ENCODE data around the gene CPNE5.

The CPNE5 gene

GRCh38 chr6:36757943-36758508 lies 81.2 kb downstream of the CPNE5 start:
- no peak for DNase-seq

- DNase-seq: peak; percentile 27
Measured at GRCh38 chr6:36757206-36757605, 82.0 kb downstream of the CPNE5 start.

DNA sequence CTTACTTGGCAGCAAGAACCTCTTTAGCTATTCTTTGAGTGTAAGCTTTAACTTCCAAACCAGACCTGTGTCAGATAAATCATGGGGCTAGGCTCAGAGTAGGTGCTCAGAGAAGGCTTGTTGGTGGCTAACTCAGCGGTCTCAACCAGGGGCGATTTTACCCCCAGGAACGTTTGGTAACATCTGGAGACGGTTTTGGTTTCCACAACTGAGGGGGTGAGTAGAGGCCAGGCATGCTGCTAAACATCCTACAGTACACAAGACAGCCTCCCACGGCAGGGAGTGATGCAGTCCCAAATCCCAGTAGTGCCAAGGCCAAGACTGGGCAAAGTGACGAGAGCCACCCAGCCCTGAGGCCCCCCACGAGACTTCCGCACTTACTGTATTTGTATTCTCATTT lies 82.5 kb downstream of the CPNE5 start:
- no peak for DNase-seq

- peak; percentile 62 for DNase-seq
Measured at GRCh38 chr6:36755435-36756348, 83.6 kb downstream of the CPNE5 start.

- no peak for DNase-seq
Measured at GRCh38 chr6:36754582-36755434, 84.4 kb downstream of the CPNE5 start.

- no peak for DNase-seq
Measured at GRCh38 chr6:36753671-36754405, 85.4 kb downstream of the CPNE5 start.

DNA sequence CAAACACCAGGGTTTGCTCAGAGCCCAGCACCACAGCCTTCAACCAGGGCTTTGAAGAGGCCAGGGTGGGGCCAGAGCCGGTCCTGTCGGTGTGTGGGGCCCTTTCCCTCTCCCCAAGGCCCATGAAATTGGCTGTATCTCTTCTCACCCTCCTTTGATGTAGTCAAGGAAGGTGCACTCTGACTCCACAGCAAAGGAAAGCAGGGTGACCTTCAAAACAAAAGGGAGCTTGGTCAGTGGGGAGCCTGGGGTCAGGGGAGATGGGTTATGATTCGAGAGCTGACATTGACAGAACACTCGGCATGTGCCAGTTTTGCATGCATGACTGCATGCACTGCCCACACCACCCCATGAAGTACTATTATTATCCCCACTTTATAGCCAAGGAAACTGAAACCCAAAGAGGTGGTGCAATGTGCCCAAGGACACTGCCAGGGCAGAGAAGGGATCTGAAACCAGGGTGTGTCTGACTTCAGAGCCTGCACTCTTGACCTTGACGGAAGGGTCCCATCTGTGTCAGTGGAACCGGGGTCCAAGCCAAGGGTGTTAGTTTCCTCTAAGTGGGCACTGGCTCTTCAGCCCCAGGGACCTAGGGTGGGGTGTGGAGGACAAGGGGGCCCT lies 86.2 kb downstream of the CPNE5 start:
- DNase-seq: no peak

DNA sequence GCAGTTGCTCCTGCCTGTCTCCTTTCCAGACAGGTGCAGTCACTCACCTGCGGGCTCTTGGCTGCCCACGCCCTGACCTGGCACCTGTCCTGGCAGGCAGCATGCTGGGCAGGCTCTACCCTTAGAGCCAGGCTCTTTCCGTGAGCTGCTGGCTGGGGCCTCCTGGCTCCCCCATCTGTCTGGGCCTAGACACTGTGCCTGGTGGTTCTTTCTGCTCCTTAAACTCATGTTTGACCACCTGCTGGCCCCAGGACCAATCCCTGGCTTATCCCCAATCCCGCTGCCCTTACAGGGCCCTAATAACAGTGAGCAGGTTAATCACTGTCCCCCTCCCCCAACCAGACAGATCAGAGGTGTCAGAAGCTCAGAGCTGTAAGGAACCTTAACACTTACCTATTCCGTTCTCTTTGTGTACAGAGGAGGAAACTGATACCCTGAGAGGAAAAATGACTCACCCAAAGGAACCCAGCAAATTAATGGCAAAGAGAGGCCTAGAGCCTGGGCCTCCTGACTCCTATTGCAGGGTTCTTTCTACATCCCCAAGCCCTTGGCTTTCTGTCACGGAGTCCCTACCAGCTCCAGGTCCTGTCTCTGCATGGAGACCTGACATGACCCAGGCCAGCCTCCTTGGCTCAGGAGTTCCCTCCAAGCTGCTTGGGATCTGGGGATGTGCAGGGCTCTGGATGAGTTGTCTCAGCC lies 86.9 kb downstream of the CPNE5 start:
- no peak for DNase-seq

DNA sequence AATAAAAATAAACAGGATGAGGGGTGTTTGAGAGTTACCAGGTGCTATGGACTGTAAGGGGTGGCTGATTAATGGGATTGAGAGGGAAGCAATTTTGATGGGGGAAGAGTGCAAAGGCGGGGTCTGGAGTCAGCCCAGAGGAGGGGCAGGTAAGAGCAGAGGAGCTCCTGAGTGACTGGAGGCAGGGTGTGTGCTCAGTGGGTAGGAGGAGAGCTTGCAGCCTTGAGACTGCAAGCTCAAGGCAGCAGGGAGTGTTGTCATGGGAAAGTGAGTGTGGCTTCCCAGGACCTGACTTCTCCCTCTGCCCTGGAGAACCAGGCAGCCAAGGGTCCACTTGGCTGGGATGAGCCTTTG lies 87.4 kb downstream of the CPNE5 start:
- no peak for DNase-seq

DNA sequence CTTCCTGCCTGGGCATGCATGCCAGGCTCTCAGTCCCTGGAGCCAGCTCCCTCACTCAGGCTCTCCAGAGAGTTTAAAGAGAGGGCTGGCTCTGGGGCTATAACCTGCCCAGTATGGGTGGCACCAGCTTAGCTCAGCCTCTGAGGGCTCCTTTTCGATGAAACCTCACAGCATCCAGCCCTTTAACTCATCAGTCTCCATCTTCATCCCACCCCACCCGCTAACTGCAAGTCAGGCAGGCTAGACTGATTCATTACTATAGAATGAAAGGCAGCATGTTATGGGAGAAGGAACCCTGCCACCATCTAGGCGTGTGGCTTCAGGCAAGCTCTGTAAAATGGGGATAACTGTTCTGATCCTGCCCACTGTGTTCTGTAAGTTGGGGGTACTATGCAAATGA lies 88.2 kb downstream of the CPNE5 start:
- no peak for DNase-seq

- no peak for DNase-seq
Measured at GRCh38 chr6:36749829-36750489, 89.3 kb downstream of the CPNE5 start.

GRCh38 chr6:36746251-36746650 lies 93.0 kb downstream of the CPNE5 start:
- DNase-seq: no peak

DNA sequence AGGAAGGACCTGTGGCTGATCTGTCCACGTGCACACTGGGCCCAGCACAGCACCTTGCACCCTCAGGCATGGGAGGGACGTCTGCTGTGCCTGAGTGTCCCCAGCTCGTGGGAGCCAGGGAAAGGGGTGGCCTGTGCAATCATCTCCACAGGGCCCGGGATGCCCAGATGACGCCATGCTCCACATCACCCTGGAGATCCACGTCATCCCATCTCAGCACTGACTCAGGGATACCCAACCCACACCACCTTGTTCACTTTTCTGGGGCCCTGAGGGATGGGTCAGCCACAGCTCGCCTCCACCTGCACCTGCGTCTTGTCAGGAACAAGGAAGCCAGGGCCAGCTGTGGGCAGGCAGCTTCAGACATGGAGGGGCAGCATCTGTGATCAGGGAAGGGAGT lies 93.4 kb downstream of the CPNE5 start:
- no peak for DNase-seq

GRCh38 chr6:36745283-36745682 lies 94.0 kb downstream of the CPNE5 start:
- DNase-seq: no peak

DNA sequence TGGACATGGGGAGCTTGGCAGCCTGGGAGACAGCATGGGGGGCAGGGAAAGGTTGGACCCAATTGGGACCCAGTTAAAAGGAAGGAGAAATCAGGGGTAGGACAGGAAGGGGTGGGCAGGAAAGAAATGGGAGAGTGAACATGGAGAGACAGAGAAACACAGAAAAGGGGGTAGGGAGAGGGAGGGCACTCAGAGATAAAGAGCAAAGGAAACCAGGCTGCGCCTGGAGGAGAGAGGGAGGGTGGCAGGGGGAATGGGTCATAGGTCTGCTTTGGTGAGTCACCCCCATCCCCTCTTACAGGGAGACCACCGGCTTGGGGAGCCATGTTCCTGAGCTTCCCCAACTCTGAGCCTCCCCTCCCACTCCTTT lies 95.0 kb downstream of the CPNE5 start:
- DNase-seq: no peak

- DNase-seq: no peak
Measured at GRCh38 chr6:36743538-36744303, 95.5 kb downstream of the CPNE5 start.

GRCh38 chr6:36743032-36743431 lies 96.2 kb downstream of the CPNE5 start:
- no peak for DNase-seq

DNA sequence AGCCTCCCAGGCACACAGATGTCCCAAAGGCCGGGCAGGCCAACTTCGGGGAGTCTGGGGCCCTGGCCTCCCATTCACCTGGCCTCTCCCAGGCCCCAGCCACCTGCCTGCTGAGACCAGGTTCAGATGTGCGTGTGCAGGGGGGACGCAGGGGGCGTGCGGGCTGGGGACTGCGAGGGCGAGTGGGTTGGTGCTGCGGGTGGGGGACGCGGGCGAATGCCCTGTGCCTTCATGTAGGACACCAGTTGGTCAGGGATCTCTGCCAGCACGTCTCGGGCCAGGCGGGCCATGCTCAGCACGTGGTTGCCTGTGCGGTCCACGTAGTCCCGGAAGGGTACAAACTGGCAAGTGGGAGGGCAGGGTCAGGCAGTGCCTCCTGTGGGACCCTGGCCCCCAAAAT lies 97.1 kb downstream of the CPNE5 start:
- DNase-seq: no peak

- no peak for DNase-seq
Measured at GRCh38 chr6:36740818-36741179, 98.4 kb downstream of the CPNE5 start.

GRCh38 chr6:36739947-36740817 lies 99.1 kb downstream of the CPNE5 start:
- no peak for DNase-seq
